Stimulated activated CD4-positive, alpha-beta T cell treated with anti-CD3 and anti-CD28 coated beads, Interleukin-4, amount 100 ng/mL, for 24 hours (primary cell): ENCODE results near the gene SUPT20HL1.
"Not testable (repeated sequence)": the region's sequence is repeated elsewhere in the genome, so short reads cannot be mapped to it uniquely, and the experiment has no call there.

Source experiments
- DNase-seq: peaks from one replicate; pipeline ENCODE4 v3.0.0-alpha.2; 2020

SUPT20HL1 gene

GRCh38 chrX:24364326-24364725 lies 3.9 kb downstream of the SUPT20HL1 start:
- no peak for DNase-seq

- DNase-seq, result no peak
Observed at GRCh38 chrX:24364851-24365538, 4.6 kb downstream of the SUPT20HL1 start.

- not testable (repeated sequence) for DNase-seq
Observed at GRCh38 chrX:24366762-24367400, 6.4 kb downstream of the SUPT20HL1 start.

- DNase-seq, result no peak
Observed at GRCh38 chrX:24369816-24370215, 9.4 kb downstream of the SUPT20HL1 start.

GRCh38 chrX:24371391-24371972 lies 11.0 kb downstream of the SUPT20HL1 start:
- DNase-seq, result peak; percentile 59

- no peak for DNase-seq
Observed at GRCh38 chrX:24372021-24372763, 11.8 kb downstream of the SUPT20HL1 start.

- no peak for DNase-seq
Observed at GRCh38 chrX:24375600-24376131, 15.2 kb downstream of the SUPT20HL1 start.

GRCh38 chrX:24376403-24376802 lies 16.0 kb downstream of the SUPT20HL1 start:
- DNase-seq, result no peak

- no peak for DNase-seq
Observed at GRCh38 chrX:24377195-24377594, 16.8 kb downstream of the SUPT20HL1 start.

GRCh38 chrX:24377911-24378468 lies 17.6 kb downstream of the SUPT20HL1 start:
- no peak for DNase-seq

GRCh38 chrX:24378706-24379105 lies 18.3 kb downstream of the SUPT20HL1 start:
- DNase-seq, result no peak

GRCh38 chrX:24380262-24381187 lies 20.1 kb downstream of the SUPT20HL1 start:
- DNase-seq, result no peak

GRCh38 chrX:24382315-24382714 lies 21.9 kb downstream of the SUPT20HL1 start:
- DNase-seq, result not testable (repeated sequence)

- no peak for DNase-seq
Observed at GRCh38 chrX:24387724-24388123, 27.3 kb downstream of the SUPT20HL1 start.

GRCh38 chrX:24391389-24391788 lies 30.9 kb downstream of the SUPT20HL1 start:
- no peak for DNase-seq

GRCh38 chrX:24391843-24392242 lies 31.4 kb downstream of the SUPT20HL1 start:
- no peak for DNase-seq

- DNase-seq, result no peak
Observed at GRCh38 chrX:24392709-24393108, 32.3 kb downstream of the SUPT20HL1 start.

- peak; percentile 54 for DNase-seq
Observed at GRCh38 chrX:24395775-24396174, 35.3 kb downstream of the SUPT20HL1 start.

- DNase-seq, result no peak
Observed at GRCh38 chrX:24396236-24396930, 35.9 kb downstream of the SUPT20HL1 start.

- DNase-seq, result no peak
Observed at GRCh38 chrX:24396931-24397279, 36.5 kb downstream of the SUPT20HL1 start.

- no peak for DNase-seq
Observed at GRCh38 chrX:24398766-24399165, 38.3 kb downstream of the SUPT20HL1 start.
